Measurements from ENCODE around the gene RFK.
"Not testable (repeated sequence)": the region's sequence is repeated elsewhere in the genome, so short reads cannot be mapped to it uniquely, and the experiment has no call there.

Gene RFK

DNA sequence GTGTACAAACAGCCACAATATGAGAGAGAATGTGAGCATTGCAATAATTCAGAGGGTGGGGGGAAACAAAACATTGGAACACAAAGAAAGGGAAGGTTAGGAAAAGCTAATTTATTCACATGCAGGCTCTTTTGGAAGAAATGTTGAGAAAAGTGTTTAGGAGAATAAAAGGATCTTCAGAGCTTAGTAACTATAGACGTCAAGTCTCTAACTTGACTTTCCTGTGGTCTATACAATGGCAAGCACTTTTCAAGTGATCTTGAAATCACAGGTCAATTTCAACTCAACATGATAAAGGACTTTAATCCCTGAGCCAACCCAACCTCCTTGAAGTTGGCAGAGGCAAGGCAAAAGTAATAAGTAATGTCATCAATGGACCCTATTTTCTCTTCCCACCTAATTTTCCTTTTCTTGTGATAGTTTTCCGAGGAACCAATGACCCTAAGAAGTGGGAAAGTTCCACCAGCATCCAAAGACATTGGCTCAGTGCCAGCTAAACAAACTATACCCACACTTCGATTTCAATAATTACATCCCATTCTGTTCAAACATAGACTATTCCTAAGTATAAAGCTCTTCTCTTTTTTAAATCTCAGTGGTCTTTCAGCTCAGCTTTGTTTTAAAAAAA lies 23.7 kb downstream of the RFK start:
- no peak for DNase-seq (ENCODE audit: low spot score)

DNA sequence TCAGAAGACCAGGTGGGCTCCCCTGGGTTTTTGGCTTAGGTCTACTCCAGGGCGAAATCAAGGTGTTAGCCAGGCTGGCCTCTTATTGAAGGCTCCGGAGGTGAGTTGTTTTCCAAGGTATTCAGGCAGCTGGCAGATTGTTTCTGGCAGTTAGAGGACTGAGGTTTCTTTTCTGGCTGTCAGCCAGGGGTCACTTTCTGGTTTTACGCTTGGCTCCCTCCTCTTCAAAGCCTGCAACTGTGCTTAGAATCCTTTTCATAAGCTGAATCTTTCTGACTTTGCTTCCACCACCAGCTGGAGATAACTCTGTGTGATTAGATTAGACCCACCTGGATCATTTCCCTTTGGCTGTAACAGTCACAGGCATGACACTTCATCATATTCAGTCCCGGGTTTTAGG lies 24.6 kb downstream of the RFK start:
- no peak for DNase-seq (ENCODE audit: low spot score)

DNA sequence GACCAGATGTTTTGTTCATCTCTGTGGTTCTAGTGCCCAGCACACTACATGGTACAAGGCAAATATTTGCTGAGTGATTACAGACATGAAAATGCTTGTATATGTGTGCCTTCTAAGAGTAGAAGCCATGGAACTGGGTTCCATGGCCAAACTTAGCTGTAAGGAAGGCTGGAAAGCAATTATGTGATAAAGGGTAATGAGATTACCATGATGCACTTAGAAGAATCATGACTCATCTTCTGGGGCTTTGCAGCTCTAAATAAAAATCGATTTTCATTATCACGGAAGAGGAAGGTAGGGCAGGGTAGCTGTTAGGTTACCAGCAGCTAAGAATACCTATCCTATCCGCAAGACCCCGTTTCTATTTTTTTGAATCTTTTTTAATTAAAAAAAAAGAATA lies 28.0 kb downstream of the RFK start:
- DNase-seq (ENCODE audit: low spot score): no peak

DNA sequence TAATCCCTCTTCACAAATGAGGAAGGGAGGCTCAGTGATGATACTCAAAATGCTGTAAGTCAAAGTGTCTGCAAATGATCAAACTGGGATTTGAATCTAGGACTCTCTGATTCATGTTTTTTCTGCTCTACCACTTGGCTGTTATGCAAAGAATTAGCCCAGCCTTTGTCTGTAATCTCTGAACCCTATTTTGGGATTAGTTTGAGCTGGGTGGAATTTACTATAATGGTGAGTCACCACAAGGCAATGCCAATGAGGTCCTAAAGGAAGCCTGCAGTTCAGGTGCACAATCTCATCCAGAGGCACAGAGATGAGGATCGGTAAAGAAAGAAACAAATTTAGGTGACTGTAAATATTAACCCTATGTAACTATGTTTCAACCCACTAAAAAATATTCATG lies 29.2 kb downstream of the RFK start:
- DNase-seq (ENCODE audit: low spot score): no peak

DNA sequence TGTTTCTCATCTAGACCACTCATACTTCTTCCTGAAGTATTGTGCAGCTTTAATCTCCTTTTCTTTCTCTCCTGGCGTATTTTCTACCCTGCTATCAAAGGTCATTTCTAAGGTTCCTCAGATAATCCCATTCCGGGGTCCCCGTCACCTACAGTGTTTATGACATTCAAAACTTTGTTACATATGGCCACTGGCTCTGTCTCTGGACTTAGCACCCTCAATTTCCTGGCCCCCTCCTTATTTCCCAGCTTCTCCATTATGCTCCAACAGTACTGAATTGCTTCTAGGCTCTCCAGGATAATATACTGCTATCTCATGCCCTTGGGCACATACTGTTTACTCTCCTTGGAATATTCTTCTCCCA lies 31.2 kb downstream of the RFK start:
- no peak for DNase-seq (ENCODE audit: low spot score)

DNA sequence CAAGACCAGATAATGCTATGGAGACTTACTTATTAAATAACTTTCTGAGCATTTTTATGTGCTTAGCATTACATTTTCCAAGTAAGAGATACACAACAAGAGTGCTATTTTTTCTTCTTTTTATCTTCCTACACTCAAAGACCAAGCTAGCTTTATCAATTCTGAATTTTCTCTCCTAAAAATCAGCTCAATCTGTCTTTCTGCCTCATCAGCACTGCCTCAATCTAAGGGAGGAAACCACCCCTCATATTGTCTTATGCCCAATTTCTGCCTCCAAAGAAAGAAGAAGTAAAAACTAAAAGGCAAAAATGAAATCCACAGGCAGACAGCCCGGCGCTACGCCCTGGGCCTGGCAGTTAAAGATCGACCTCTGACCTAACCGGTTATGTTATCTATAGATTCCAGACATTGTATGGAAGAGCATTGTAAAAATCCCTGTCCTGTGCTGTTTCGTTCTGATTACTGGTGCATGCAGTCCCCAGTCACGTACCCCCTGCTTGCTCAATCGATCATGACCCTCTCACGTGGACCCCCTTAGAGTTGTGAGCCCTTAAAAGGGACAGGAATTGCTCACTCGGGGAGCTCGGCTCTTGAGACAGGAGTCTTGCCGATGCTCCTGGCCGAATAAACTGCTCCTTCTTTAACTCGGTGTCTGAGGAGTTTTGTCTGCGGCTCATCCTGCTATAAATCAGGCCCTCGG lies 31.7 kb downstream of the RFK start:
- DNase-seq (ENCODE audit: low spot score): not testable (repeated sequence)

DNA sequence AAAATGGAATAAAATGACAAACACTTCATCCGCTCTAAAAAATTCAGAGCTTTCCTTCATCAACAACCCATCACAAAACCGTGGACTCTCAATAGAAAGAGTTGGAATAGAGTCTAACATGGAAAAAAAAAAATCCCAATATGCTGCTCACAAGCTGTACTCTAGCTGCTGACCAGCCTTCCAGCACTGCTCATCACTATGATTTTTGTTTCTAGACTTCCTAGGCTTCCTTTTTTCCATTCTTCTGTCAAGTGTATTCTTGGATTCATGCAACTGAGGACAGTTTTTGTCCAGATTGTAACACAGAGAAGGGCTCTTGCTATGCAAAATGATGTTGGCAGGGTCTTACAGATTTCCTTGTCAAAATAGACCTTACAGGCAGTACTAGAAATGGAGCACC lies 34.5 kb downstream of the RFK start:
- no peak for DNase-seq (ENCODE audit: low spot score)

DNA sequence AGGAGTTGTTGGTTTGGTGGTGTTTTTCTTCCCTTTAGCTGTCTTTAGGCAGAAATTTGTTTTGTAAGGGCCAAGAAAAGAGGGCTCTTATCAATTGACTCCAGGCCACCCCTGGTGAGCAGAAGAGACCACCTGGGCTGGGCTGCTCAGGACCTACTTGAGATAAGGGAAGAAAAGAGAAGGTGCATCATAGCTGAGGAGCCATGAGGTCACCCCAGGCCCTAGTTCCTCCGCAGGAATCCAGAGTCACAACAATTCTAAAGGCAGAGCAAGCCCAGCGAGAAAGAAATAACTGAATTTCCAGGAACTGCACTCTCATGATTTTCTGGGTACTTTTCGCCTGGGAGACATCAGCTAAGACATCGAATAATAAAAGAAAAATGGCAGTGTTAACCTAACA lies 34.9 kb downstream of the RFK start:
- DNase-seq (ENCODE audit: low spot score): no peak

DNA sequence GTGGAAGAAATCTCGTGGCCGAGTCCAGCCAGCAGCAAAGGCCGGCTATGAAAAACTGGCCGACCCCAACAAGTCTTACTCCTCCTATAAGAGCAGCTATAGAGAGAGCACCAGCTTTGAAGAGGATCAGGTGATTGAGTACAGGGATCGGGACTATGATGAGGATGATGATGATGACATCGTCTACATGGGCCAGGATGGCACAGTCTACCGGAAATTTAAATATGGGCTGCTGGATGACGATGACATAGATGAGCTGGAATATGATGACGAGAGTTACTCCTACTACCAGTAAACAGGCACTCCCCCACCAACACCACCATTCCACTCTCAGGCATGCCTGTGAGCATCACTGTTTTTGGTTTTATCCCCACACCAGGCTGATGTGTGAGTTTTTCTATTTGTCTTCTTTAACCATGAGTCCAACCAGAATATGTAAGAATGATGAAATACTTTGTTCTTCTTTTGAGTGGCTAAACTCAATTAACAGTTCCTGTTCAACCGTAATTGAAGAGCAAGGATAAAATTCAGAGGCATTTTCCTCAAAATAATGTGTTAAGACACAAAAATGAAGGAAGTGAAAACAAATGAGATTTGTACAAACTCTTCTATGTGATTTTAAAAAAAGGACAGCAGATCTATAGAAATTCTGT lies 35.5 kb downstream of the RFK start:
- DNase-seq (ENCODE audit: low spot score): no peak

DNA sequence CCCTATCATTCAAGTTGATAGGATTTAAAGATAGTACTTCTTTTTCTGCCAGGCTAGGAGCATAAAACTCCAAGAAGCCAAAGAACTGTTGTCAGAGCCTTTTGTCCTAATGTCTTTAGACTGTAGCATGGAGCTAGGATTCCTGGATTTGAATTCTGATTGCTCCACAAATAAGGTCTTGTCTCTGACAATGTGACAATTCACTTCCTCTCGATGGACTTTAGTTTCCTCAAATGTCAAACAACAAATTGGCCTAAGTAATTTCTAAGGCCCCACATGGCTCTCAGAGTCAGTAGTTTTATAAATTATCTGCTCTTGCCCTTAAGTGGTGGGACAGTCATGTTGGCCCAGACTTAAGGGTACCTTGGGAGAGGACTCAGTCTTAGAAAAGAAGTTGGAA lies 36.7 kb downstream of the RFK start:
- no peak for DNase-seq (ENCODE audit: low spot score)

DNA sequence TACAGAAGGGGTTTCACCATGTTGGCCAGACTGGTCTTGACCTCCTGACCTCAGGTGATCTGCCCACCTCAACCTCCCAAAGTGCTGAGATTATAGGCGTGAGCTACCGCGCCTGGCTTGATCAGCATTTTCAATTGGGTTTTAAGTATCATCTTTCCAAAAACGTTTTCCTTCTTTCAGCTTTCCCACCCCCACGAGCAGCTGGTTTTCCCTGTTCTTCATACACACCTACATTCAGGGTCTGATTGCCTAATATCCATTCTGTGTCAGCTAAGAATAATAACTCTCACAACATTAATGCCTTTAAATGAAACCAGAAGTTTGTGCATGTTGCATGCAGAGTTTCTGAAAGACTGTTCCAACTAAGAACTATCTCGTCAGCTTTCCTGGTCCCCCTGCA lies 38.3 kb downstream of the RFK start:
- no peak for DNase-seq (ENCODE audit: low spot score)

DNA sequence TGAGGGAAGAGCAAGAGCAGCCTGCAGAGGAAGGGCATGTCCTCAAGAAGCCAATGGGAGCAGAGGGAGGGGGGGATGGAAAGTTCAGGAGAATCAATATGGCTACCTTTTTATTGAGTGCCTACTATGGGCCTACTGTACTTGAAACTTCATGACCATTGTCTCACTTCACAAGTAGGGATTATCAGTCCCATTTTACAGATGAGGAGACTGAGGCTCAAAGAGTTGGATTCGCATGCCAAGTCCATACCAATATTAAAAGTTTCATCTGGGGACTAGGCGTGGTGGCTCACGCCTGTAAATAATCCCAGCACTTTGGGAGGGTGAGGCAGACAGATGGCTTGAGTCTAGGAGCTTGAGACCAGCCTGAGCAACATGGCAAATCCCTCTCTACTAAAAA lies 40.0 kb downstream of the RFK start:
- DNase-seq (ENCODE audit: low spot score): no peak

DNA sequence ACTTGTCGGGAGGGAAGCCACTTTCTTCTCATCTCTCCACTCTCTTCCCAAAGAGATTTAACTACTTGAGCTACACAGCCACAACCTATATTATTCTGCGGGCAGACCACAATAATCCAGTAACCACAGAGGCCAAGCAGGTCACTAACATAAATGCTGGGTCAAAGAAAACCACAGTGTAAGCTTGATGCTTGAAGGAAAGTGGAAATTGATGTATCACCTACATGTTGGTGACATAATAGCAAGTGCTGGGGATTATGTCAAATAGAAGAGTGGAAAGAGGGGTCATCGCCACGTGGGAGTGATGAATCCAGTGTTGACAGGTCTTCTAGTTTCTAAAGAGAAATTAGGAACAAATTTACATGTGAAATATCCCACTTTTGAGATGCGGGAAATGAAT lies 40.9 kb downstream of the RFK start:
- DNase-seq (ENCODE audit: low spot score): no peak

DNA sequence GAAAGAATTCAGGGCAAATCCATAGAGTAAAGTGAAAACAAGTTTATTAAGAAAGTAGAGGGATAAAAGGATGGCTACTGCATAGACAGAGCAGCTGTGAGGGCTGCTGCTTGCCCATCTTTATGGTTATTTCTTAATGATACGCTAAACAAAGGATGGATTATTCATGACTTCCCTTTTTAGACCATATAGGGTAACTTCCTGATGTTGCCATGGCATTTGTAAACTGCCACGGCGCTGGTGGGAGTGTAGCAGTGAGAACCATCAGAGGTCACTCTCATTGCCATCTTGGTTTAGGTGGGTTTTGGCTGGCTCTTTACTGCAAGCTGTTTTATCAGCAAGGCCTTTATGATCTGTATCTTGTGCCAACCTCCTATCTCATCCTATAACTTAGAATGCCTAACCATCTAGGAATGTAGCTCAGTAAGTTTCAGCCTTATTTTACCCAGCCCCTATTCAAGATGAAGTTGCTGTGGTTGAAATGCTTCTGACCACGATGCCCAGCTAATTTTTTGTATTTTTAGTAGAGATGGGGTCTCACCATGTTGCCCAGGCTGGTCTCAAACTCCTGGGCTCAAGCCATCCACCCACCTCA lies 42.1 kb downstream of the RFK start:
- DNase-seq (ENCODE audit: low spot score): no peak

DNA sequence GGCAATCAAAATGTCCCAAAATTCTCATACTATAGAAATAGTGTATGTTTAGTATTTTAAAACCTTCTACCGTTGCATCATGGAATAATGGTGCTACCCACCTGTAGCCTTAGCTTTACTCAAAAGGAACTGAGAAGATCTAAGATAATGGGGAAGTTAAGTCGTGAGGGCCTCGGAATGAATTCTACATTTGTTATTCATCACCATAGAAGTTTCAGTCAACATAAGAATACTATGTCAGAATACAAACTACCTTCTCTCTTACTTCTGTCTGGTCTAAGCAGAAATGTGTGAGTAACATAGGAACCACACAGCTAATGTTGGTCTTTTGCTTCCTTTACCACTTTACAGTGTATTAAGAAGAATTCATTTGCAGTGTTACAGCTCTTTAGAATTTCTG lies 43.2 kb downstream of the RFK start:
- no peak for DNase-seq (ENCODE audit: low spot score)

DNA sequence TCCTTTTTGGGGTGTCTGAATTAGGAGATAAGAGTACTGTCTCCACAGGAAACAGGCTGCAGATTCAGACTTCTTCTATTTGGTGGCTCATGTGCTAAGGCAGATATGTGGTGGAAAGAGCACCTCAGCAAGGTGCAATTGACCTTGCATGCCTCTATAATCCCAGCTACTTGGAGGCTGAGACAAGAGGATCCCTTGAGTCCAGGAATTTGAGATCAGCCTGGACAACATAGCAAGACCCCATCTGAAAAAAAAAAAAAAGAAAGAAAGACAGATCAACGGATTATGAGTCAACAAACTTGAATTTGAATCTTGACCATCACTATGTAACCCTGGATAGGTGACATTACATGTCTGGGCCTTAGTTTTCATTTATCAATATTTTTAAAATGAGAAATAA lies 44.4 kb downstream of the RFK start:
- no peak for DNase-seq (ENCODE audit: low spot score)

DNA sequence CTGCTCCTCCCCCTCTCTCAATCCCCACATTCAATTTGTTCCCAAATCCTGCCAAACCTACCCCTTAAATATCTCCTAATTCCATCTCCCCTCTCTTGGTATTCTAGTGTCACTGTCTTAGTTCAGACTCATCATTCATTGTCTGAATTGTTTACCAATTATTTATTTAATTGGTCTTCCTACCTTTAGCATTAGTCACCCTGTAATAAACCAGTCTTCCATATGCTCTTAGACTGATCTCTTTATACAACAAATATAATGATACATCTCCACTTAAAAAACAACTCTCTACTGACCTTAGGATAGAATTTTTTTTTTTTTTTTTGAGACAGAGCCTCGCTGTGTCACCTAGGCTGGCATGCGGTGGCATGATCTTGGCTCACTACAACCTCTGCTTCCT lies 51.4 kb downstream of the RFK start:
- no peak for DNase-seq (ENCODE audit: low spot score)

DNA sequence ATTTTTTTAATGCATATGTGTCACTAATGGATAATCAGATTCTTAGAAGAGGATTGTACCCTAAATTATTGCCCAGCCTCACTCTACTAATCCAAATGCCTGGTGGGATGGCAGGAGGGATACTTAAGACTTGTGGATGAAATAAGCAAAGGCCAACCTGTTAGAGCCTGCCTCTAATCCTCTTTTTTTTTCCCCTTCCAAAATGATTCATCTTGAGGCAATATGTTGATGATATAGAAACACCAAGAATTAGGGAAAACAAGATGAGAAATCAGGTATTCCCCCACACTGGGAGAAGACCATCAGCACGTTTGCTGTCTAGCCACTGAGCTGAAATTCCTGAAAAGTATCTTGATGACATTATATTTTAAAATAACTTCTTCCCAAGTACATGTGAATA lies 52.0 kb downstream of the RFK start:
- DNase-seq (ENCODE audit: low spot score): no peak

DNA sequence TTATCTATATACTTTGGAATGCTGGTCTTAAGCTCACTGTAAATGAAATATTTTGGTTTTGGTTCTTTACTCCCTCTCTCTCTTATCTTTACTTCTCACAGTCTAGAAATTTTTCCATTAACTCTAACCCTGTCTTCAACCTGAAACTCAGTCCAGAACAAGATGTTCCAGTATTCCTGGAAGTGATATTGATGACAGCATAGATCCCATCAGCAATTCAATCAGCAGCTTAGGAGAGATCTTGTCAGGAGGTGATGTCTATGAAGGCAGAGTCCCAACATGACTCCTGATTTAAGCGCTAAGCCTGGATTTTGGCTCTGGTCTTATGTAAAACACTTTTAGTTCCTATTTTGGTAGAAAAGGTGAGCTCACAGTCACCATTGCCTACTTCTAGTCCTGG lies 52.6 kb downstream of the RFK start:
- DNase-seq (ENCODE audit: low spot score): no peak

DNA sequence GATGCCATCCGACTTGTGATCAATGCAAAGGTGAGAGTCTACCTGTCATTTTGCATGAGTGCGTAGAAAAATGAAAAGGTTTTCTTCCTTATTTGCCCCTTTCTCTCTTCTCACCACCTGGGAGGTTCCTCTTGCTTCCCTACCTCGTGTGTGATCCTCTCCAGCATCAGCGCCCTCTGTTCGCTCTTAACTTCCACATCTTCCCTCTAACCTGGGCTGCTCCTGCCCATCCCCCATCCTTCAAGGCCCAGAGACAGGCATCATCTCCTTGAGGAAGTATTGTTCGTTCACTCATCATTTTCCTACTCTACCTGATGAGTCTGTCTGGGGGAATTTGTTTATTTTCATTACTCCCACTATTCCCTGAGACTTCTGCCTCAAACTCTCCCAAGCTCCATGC lies 55.8 kb downstream of the RFK start:
- DNase-seq (ENCODE audit: low spot score): no peak

DNA sequence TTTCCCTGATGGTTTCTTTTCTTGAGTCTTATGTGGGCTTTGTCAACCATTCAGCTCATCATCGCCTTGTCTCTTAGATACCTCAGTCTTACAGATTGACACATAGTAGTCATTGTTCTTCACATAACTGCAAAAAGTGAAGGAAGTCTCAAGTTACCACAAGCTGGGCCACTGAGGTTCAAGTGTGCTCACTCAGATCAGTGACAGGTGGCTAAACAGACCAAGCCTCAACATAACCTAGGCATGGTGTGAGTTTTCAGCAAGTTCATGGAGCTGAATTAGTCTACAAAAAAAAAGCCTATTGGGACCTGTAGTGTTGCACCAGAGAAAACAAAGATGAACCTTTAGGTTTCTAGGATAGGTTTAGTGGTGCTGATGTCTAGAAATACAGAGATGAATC lies 58.2 kb downstream of the RFK start:
- no peak for DNase-seq (ENCODE audit: low spot score)
